Middle frontal gyrus (tissue), 1 donor: ENCODE measurements around the gene ADAP1.
"Not testable (repeated sequence)": the region's sequence is repeated elsewhere in the genome, so short reads cannot be mapped to it uniquely, and the experiment has no call there.

Experiments used
- DNase-seq: peaks from one replicate; pipeline ENCODE4 v3.0.0-alpha.2; 2015; ENCODE audit warnings: low spot score; ENCODE audit errors: extremely low spot score

The ADAP1 gene

GRCh38 chr7:883055-884021 lies 71.1 kb downstream of the ADAP1 start:
- no peak for DNase-seq

- DNase-seq = no peak
Observed at GRCh38 chr7:882336-883035, 72.0 kb downstream of the ADAP1 start.

DNA sequence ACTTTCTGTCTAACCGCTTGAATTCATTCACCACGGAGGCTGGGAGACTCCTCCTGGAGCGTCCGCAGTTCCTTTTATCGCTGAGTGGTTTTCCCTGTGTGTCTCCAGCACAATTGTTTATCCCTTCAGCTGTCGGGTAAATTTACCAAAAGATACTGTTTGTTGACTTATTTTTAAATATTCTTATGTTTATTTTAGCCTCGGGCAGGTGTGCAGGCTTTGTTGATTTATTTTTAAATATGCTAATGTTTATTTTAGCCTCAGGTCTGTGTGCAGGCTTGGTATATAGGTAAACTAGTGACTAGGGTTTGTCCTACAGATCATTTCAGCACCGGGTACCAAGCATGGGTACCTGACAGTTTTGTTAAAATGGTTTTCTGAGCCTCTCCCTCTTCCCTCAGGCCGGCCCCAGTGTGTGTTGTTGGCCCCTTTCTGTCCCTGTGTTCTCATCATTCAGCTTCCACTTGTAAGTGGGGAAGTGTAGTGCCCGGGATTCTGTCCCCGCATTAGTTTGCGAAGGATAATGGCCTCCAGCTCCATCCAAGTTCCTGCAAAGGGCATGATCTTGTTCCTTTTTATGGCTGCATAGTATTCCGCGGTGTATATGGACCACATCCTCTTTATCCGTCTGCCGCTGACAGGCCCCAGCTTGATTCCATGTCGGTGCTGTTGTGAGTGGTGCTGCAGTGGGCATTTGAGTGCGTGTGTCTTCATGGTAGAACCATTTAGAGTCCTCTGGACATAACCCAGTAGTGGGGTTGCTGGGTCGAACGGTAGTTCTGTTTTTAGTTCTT lies 72.8 kb downstream of the ADAP1 start:
- DNase-seq = no peak

GRCh38 chr7:880450-880849 lies 74.0 kb downstream of the ADAP1 start:
- no peak for DNase-seq

- DNase-seq = no peak
Observed at GRCh38 chr7:879706-880105, 74.8 kb downstream of the ADAP1 start.

- no peak for DNase-seq
Observed at GRCh38 chr7:879093-879492, 75.4 kb downstream of the ADAP1 start.

GRCh38 chr7:877312-878232 lies 76.9 kb downstream of the ADAP1 start:
- no peak for DNase-seq

DNA sequence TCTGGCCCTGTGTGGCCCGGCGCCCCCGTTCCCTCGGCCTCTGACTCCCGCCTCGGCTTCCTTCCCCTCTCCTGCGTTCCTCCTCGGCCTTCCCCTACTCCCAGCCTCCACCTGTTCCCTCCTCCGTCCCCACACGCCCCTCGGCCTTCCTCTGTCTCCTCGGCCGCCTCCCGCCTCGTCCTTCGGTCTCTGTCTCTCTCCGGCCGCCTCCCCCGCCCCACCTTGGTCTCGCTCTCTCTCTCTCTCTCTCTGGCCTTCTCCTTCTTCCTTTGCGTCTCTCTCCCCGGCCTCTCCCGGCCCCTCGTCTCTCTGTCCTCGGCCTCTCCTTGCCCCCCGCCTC lies 77.5 kb downstream of the ADAP1 start:
- no peak for DNase-seq

- DNase-seq = peak; percentile 84
Observed at GRCh38 chr7:876077-876971, 78.2 kb downstream of the ADAP1 start, which contains the start of gene GET4. TSS of gene GET4 (plus strand) at chr7:876554. CDS start at chr7:876646, 92 bp downstream.

DNA sequence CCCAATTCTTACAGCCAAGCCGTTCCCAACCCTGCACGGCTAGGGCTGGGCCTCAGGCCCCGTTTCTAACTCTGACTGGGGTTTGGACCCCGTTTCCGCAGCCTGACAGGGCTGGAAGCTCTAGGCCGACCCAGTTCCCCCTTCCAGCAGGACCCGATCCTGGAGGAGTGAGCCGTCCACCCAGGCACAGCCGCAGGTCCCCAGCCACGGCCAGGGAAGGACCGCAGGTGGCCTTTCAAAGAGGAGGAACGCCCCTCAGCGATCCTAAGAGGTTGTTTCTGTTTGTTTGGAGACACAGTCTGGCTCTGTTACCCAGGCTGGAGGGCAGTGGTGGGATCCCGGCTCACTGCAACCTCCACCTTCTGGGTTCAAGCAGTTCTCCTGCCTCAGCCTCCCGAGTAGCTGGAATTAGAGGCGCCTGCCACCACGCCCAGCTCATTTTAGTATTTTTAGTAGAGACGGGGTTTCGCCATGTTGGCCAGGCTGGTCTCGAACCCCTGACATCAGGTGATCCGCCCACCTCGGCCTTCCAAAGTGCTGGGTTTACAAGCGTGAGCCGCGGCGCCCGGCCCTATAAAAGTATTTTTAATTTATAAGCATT lies 78.9 kb downstream of the ADAP1 start:
- DNase-seq = no peak

- no peak for DNase-seq
Observed at GRCh38 chr7:875051-875450, 79.4 kb downstream of the ADAP1 start.

DNA sequence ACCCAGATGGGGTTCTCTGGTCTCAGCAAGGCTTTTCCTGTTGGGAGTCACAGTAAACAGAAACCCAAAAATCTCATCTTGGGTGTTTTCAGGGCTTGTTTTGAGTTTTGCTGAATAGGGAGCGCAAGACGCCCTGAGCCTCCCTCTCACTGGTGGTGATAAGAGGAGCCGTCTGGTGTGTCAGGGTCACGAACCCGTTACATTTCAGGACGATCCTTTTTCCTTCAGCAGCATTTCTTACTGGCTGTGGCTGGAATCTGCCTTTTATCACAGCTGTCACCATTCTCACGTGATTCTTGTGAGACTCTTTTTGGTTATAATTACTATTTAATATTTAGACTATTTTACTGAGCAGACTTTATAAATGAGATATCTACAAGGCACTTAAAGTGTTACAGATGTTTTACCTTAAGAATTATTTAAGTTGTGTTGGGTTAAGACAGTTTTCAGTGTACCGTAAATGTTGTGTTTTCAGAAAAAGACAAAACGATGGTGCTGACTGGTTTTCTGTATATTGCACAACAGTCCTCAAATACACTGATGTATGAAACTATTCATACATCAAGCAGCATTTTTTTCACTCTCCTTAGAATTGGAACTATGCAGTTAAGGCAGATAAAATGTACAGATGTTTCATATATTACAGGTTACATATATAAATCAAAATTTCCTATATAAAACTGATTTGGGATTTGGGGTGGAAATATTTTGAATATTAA lies 80.3 kb downstream of the ADAP1 start:
- DNase-seq = no peak

- DNase-seq = peak; percentile 77
Observed at GRCh38 chr7:873367-874002, 81.0 kb downstream of the ADAP1 start.

- not testable (repeated sequence) for DNase-seq
Observed at GRCh38 chr7:872685-873084, 81.8 kb downstream of the ADAP1 start.

GRCh38 chr7:871900-872537 lies 82.5 kb downstream of the ADAP1 start:
- no peak for DNase-seq

DNA sequence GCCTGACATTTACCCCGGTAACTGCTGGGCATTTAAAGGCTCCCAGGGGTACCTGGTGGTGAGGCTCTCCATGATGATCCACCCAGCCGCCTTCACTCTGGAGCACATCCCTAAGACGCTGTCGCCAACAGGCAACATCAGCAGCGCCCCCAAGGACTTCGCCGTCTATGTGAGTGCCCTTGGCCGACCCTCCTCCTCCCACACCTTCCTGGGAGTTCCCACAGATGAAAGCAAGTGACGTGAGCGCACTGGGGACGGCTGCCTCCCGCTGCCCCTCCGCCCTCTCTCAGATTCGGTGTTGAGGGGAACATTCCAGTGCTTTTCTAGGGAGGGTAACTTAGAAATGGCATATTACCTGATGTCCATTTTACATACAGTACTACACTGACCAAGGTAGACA lies 85.1 kb downstream of the ADAP1 start:
- no peak for DNase-seq

GRCh38 chr7:868189-868486 lies 86.3 kb downstream of the ADAP1 start:
- no peak for DNase-seq
